C1 segment of cervical spinal cord (tissue), 14 donors: ENCODE results near the gene NTN1.

Experiments used
- DNase-seq, 14 donors: peaks; one replicate each; lab custom pipeline; 2025; lab: John Stamatoyannopoulos, UW

NTN1 gene

GRCh38 chr17:9158544-9159452 is 137.5 kb downstream of the NTN1 start:
- no peak for DNase-seq

GRCh38 chr17:9162275-9162985 is 141.1 kb downstream of the NTN1 start:
- no peak for DNase-seq

- DNase-seq, result no peak
These were observed 145.5 kb downstream of the NTN1 start for GRCh38 chr17:9166788-9167187.

- DNase-seq, result no peak
These were observed 146.1 kb downstream of the NTN1 start for GRCh38 chr17:9167379-9167778.

- no peak for DNase-seq
These were observed 147.8 kb downstream of the NTN1 start for GRCh38 chr17:9169116-9169515.

GRCh38 chr17:9170336-9170735 is 149.0 kb downstream of the NTN1 start:
- DNase-seq, result no peak

- no peak for DNase-seq
These were observed 149.5 kb downstream of the NTN1 start for GRCh38 chr17:9170853-9171252.

- peak in 3 of 14 donors; percentile 8 to 24 (median 19) for DNase-seq
These were observed 152.2 kb downstream of the NTN1 start for GRCh38 chr17:9173386-9173983.

- no peak for DNase-seq
These were observed 153.0 kb downstream of the NTN1 start for GRCh38 chr17:9174312-9174711.

- DNase-seq, result peak in 1 of 14 donors; percentile 8
These were observed 153.7 kb downstream of the NTN1 start for GRCh38 chr17:9174779-9175574.

- no peak for DNase-seq
These were observed 154.6 kb downstream of the NTN1 start for GRCh38 chr17:9175700-9176467.

- DNase-seq, result no peak
These were observed 155.9 kb downstream of the NTN1 start for GRCh38 chr17:9177212-9177611.

- no peak for DNase-seq
These were observed 157.0 kb downstream of the NTN1 start for GRCh38 chr17:9178319-9178718.

GRCh38 chr17:9179602-9180001 is 158.3 kb downstream of the NTN1 start:
- no peak for DNase-seq

GRCh38 chr17:9181640-9182039 is 160.3 kb downstream of the NTN1 start:
- peak in 1 of 14 donors; percentile 6 for DNase-seq

GRCh38 chr17:9183306-9183705 is 162.0 kb downstream of the NTN1 start:
- DNase-seq, result no peak

GRCh38 chr17:9185142-9185541 is 163.8 kb downstream of the NTN1 start:
- DNase-seq, result no peak

- DNase-seq, result no peak
These were observed 164.5 kb downstream of the NTN1 start for GRCh38 chr17:9185688-9186284.

- no peak for DNase-seq
These were observed 166.5 kb downstream of the NTN1 start for GRCh38 chr17:9187828-9188227.

- no peak for DNase-seq
These were observed 167.1 kb downstream of the NTN1 start for GRCh38 chr17:9188367-9188766.
